SK-N-SH (cell line): Measurements from ENCODE around the gene SRXN1. TPM values are rescaled to one million over a fixed set of nuclear protein-coding genes. Genes with fewer than 3 reads are reported as not detected.

Experiments used
- CTCF ChIA-PET: fragments of 300-600, 350-600 bp; formaldehyde crosslinking; extraction: SDS; loops from one replicate; lab custom pipeline; 2021; lab: Yijun Ruan, JAX
- POLR2A ChIA-PET: fragments of 350-600 bp; sonication (Branson Sonifier 250); formaldehyde crosslinking; extraction: SDS; loops from one replicate; lab custom pipeline; 2020; ENCODE audit warnings: antibody characterized with exemption, inconsistent platforms; lab: Yijun Ruan, JAX
- DNase-seq: peaks from one replicate; pipeline ENCODE4 v3.0.0; 2012
- H2AFZ ChIP-seq: fragments of 200-600 bp; sonication (generic); 2 replicates; pipeline ENCODE4 v1.8.1; 2016; ENCODE audit warnings: antibody characterized with exemption, mild to moderate bottlenecking, low read depth
- H3F3A ChIP-seq: fragments of 200-600 bp; sonication (generic); replicated peaks from 2 replicates; pipeline ENCODE3; 2016; ENCODE audit warnings: antibody characterized with exemption, mild to moderate bottlenecking; ENCODE audit not compliant: insufficient read depth
- H3K27ac ChIP-seq, 2 experiments: fragments of 200-500 bp in 1 of 2; fragments of 200-600 bp in 1 of 2; sonication (Bioruptor generic) in 1 of 2; sonication (generic), shearing (Covaris generic) in 1 of 2; 2 replicates each; pipeline versions ENCODE4 v1.5.1 to v1.6.1; 2014 to 2016; ENCODE audit warnings: low read depth in 2 of 2, inconsistent platforms in 1 of 2, low read length in 1 of 2, mild to moderate bottlenecking in 1 of 2, mixed read lengths in 1 of 2
- H3K27me3 ChIP-seq: fragments of 200-600 bp; sonication (generic), shearing (Covaris generic); 2 replicates; pipeline ENCODE4 v1.6.1; 2016; ENCODE audit warnings: mixed run types; ENCODE audit not compliant: insufficient read depth
- H3K36me3 ChIP-seq, 2 experiments: fragments of 200-500 bp in 1 of 2; fragments of 200-600 bp in 1 of 2; sonication (Bioruptor generic) in 1 of 2; sonication (generic) in 1 of 2; replicated peaks in 1 of 2; 2 replicates each; pipeline versions ENCODE3 to v1.5.1; 2014 to 2016; ENCODE audit warnings: low read length in 1 of 2, mild to moderate bottlenecking in 1 of 2; ENCODE audit not compliant: insufficient read depth in 2 of 2, control insufficient read depth in 1 of 2
- H3K4me1 ChIP-seq, 2 experiments: fragments of 200-500 bp in 1 of 2; fragments of 200-600 bp in 1 of 2; sonication (Bioruptor generic) in 1 of 2; sonication (generic), shearing (Covaris generic) in 1 of 2; 2 replicates each; pipeline versions ENCODE4 v1.5.1 to v1.6.1; 2014 to 2016; ENCODE audit warnings: low read depth in 1 of 2, low read length in 1 of 2, mixed run types in 1 of 2; ENCODE audit not compliant: insufficient read depth in 2 of 2, control insufficient read depth in 1 of 2
- H3K4me2 ChIP-seq: fragments of 200-600 bp; sonication (generic), shearing (Covaris generic); 2 replicates; pipeline ENCODE4 v1.6.1; 2017; ENCODE audit warnings: mixed run types
- H3K4me3 ChIP-seq, 2 experiments: fragments of 200-500 bp in 1 of 2; fragments of 200-600 bp in 1 of 2; sonication (Bioruptor generic) in 1 of 2; sonication (generic), shearing (Covaris generic) in 1 of 2; 2 replicates each; pipeline versions ENCODE4 v1.5.1 to v1.8.1; 2014 to 2016; ENCODE audit warnings: low read depth in 2 of 2, inconsistent platforms in 1 of 2, low read length in 1 of 2, mild to moderate bottlenecking in 1 of 2, mixed read lengths in 1 of 2, moderate library complexity in 1 of 2
- H3K79me2 ChIP-seq: fragments of 200-600 bp; sonication (generic); 2 replicates; pipeline ENCODE4 v1.8.1; 2017; ENCODE audit warnings: mild to moderate bottlenecking; ENCODE audit not compliant: insufficient read depth
- H3K9ac ChIP-seq: fragments of 200-600 bp; sonication (generic); 2 replicates; pipeline ENCODE4 v1.6.1; 2017; ENCODE audit warnings: mixed run types
- H3K9me2 ChIP-seq: fragments of 200-600 bp; sonication (generic); 2 replicates; pipeline ENCODE4 v1.6.1; 2017; ENCODE audit warnings: mixed run types
- H3K9me3 ChIP-seq: fragments of 200-600 bp; sonication (generic); 2 replicates; pipeline ENCODE4 v1.6.1; 2017; ENCODE audit warnings: mixed run types, mild to moderate bottlenecking, moderate library complexity
- H4K20me1 ChIP-seq: fragments of 200-600 bp; sonication (generic); 2 replicates; pipeline ENCODE4 v1.6.1; 2017; ENCODE audit warnings: mild to moderate bottlenecking, mixed run types; ENCODE audit not compliant: insufficient read depth
- EP300 ChIP-seq, 2 experiments: IDR thresholded peaks; 2 replicates each; pipeline versions ENCODE4 v1.4.0 to v1.6.1; 2012; ENCODE audit warnings: borderline replicate concordance in 1 of 2, low read depth in 1 of 2, low read length in 1 of 2
- EZH2phosphoT487 ChIP-seq: fragments of 200-600 bp; sonication (generic); IDR thresholded peaks from 2 replicates; pipeline ENCODE4 v1.6.1; 2017; ENCODE audit warnings: low read depth, mixed run types, mild to moderate bottlenecking, antibody characterized with exemption, moderate library complexity, borderline replicate concordance
- FOSL2 ChIP-seq: IDR thresholded peaks from 2 replicates; pipeline ENCODE4 v1.4.0; 2012; ENCODE audit warnings: low read depth, mild to moderate bottlenecking, moderate library complexity, borderline replicate concordance
- FOXM1 ChIP-seq: IDR thresholded peaks from 2 replicates; pipeline ENCODE4 v1.4.0; 2012; ENCODE audit warnings: low read depth, mild to moderate bottlenecking
- GATA2 ChIP-seq: sonication (generic); formaldehyde crosslinking; IDR thresholded peaks from 2 replicates; pipeline ENCODE4 v1.5.0; 2020; ENCODE audit warnings: mild to moderate bottlenecking, missing genetic modification reagents
- MEF2A ChIP-seq: IDR thresholded peaks from 2 replicates; pipeline ENCODE4 v1.4.0; 2012; ENCODE audit warnings: low read depth, borderline replicate concordance
- NFIC ChIP-seq: IDR thresholded peaks from 2 replicates; pipeline ENCODE4 v1.4.0; 2012; ENCODE audit warnings: borderline replicate concordance
- NRF1 ChIP-seq: IDR thresholded peaks from 2 replicates; pipeline ENCODE4 v1.6.1; 2012; ENCODE audit warnings: low read depth, mild to moderate bottlenecking, low read length
- RXRA ChIP-seq: IDR thresholded peaks from 2 replicates; pipeline ENCODE4 v1.4.0; 2012; ENCODE audit warnings: low read depth, mild to moderate bottlenecking, borderline replicate concordance
- SIN3A ChIP-seq: IDR thresholded peaks from 2 replicates; pipeline ENCODE4 v1.6.1; 2012; ENCODE audit warnings: low read depth, mild to moderate bottlenecking, low read length, moderate library complexity, borderline replicate concordance
- TEAD4 ChIP-seq: IDR thresholded peaks from 2 replicates; pipeline ENCODE4 v1.4.0; 2012; ENCODE audit warnings: mild to moderate bottlenecking, borderline replicate concordance; ENCODE audit not compliant: insufficient read depth
- YY1 ChIP-seq: IDR thresholded peaks from 2 replicates; pipeline ENCODE4 v1.4.0; 2012; ENCODE audit warnings: low read depth, mild to moderate bottlenecking
- WGBS: methylation state at CpG from one replicate; pipeline ENCODE4 v1.1.6; 2017; ENCODE audit warnings: low lambda C conversion rate; 5-methylcytosine and 5-hydroxymethylcytosine counted together
- polyA plus RNA-seq, 3 experiments: library from polyadenylated mRNA; depleted of rRNA; stranded (reverse); fragments of >200 nt; gene quantifications; 2 replicates each; pipeline ENCODE4 v1.2.3, GENCODE V29; 2012
- TF ChIP-seq, protein P1 (sequence below): fragments of 200-600 bp; sonication (generic); IDR thresholded peaks from 2 replicates; pipeline ENCODE4 v1.6.1; 2017; ENCODE audit warnings: antibody characterized with exemption, mild to moderate bottlenecking, moderate library complexity
- TF ChIP-seq, protein P2 (sequence below): IDR thresholded peaks from 2 replicates; pipeline ENCODE4; 2012
- TF ChIP-seq, protein P3 (sequence below): IDR thresholded peaks from 2 replicates; pipeline ENCODE4 v1.6.1; 2012; ENCODE audit warnings: mild to moderate bottlenecking, low read depth, low read length, moderate library complexity

SRXN1 gene
- polyA plus RNA-seq, 1 of the 3 experiments (the other 2 are of a cell fraction), result 26.2 TPM

DNA sequence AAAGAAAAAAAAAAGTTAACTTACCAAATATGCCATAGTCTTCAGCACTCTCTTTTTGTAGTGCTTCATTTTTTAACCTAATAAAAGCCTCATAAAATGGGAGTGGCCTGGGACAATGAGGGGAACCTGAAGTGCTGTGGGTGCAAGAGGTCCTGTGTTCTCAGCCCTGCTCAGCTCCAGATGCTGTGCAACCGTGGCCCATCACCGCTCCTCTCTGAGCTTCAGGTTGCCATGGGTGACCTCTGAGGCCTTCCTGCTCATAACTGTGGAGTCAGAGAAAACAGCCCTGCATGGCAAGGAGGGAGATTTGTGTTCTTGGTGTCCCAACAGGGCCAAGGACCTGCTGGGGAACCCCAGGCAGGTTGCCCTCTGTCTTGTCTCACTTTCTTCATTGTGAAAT is 52.9 kb downstream of the SRXN1 start:
- no peaks in the 10 kb centered on the region for H3K9me3 ChIP-seq
- 58% methylated on average over 2 of the region's 2 CpGs for WGBS
- H3K4me2 ChIP-seq, result no peak overlapping the region
- no peaks in the 10 kb centered on the region for H3K79me2 ChIP-seq
- no peak overlapping the region for H2AFZ ChIP-seq
- H3K9ac ChIP-seq, result no peak overlapping the region
- TF ChIP-seq GATA2 (no peak), FOSL2 (no peak), SIN3A (no peak), YY1 (no peak), EZH2phosphoT487 (no peak), NRF1 (no peak), FOXM1 (no peak), MEF2A (no peak), EP300 (IDR thresholded peaks at IDR 0.05; ENCODE audit: borderline replicate concordance in 1 of 2, low read depth in 1 of 2, low read length in 1 of 2) (no peak), NFIC (no peak), TEAD4 (no peak), RXRA (no peak)
- TF ChIP-seq, protein P1, sequence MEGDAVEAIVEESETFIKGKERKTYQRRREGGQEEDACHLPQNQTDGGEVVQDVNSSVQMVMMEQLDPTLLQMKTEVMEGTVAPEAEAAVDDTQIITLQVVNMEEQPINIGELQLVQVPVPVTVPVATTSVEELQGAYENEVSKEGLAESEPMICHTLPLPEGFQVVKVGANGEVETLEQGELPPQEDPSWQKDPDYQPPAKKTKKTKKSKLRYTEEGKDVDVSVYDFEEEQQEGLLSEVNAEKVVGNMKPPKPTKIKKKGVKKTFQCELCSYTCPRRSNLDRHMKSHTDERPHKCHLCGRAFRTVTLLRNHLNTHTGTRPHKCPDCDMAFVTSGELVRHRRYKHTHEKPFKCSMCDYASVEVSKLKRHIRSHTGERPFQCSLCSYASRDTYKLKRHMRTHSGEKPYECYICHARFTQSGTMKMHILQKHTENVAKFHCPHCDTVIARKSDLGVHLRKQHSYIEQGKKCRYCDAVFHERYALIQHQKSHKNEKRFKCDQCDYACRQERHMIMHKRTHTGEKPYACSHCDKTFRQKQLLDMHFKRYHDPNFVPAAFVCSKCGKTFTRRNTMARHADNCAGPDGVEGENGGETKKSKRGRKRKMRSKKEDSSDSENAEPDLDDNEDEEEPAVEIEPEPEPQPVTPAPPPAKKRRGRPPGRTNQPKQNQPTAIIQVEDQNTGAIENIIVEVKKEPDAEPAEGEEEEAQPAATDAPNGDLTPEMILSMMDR, result no peak
- TF ChIP-seq, protein P2, sequence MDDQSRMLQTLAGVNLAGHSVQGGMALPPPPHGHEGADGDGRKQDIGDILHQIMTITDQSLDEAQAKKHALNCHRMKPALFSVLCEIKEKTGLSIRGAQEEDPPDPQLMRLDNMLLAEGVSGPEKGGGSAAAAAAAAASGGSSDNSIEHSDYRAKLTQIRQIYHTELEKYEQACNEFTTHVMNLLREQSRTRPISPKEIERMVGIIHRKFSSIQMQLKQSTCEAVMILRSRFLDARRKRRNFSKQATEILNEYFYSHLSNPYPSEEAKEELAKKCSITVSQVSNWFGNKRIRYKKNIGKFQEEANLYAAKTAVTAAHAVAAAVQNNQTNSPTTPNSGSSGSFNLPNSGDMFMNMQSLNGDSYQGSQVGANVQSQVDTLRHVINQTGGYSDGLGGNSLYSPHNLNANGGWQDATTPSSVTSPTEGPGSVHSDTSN, result no peak
- TF ChIP-seq, protein P3, sequence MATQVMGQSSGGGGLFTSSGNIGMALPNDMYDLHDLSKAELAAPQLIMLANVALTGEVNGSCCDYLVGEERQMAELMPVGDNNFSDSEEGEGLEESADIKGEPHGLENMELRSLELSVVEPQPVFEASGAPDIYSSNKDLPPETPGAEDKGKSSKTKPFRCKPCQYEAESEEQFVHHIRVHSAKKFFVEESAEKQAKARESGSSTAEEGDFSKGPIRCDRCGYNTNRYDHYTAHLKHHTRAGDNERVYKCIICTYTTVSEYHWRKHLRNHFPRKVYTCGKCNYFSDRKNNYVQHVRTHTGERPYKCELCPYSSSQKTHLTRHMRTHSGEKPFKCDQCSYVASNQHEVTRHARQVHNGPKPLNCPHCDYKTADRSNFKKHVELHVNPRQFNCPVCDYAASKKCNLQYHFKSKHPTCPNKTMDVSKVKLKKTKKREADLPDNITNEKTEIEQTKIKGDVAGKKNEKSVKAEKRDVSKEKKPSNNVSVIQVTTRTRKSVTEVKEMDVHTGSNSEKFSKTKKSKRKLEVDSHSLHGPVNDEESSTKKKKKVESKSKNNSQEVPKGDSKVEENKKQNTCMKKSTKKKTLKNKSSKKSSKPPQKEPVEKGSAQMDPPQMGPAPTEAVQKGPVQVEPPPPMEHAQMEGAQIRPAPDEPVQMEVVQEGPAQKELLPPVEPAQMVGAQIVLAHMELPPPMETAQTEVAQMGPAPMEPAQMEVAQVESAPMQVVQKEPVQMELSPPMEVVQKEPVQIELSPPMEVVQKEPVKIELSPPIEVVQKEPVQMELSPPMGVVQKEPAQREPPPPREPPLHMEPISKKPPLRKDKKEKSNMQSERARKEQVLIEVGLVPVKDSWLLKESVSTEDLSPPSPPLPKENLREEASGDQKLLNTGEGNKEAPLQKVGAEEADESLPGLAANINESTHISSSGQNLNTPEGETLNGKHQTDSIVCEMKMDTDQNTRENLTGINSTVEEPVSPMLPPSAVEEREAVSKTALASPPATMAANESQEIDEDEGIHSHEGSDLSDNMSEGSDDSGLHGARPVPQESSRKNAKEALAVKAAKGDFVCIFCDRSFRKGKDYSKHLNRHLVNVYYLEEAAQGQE, result no peak
- no peak for DNase-seq
- H4K20me1 ChIP-seq, result no peaks in the 10 kb centered on the region
- POLR2A ChIA-PET, result no interaction called here
- no peak overlapping the region for H3K27ac ChIP-seq
- no peaks in the 10 kb centered on the region for H3F3A ChIP-seq
- H3K27me3 ChIP-seq, result no peaks in the 10 kb centered on the region
- H3K36me3 ChIP-seq, result no peaks in the 10 kb centered on the region
- H3K9me2 ChIP-seq, result no peaks in the 10 kb centered on the region
- H3K4me3 ChIP-seq, result no peak overlapping the region
- no peaks in the 10 kb centered on the region for H3K4me1 ChIP-seq
- CTCF ChIA-PET, result interaction anchor here (1.3 to 1.8 kb wide), 2 partner anchors 38 to 139 kb away, joined by 3 to 6 read pairs; no protein-coding TSS in a partner anchor
